Measurements from ENCODE around the gene PTPMT1.

GRCh38 chr11:47587039-47587716 lies 21.8 kb downstream of the PTPMT1 start:
- TF ChIP-seq EZH2 (IDR thresholded peaks at IDR 0.05; ENCODE audit: insufficient read depth, poor library complexity, severe bottlenecking), result no peak
- TF ChIP-seq EZH2phosphoT487 (IDR thresholded peaks at IDR 0.05; ENCODE audit: insufficient read depth, low read depth), result no peak

All from GM23248 (cell line).